SU-DHL-6 (cell line): ENCODE measurements around the gene PKDCC.

Experiments
- H2AFZ ChIP-seq: fragments of 200-600 bp; sonication (generic); 2 replicates; pipeline ENCODE4 v1.6.1; 2014; ENCODE audit warnings: low read depth, mild to moderate bottlenecking, moderate library complexity, mixed read lengths, antibody characterized with exemption, low read length; ENCODE audit not compliant: severe bottlenecking
- H3F3A ChIP-seq: fragments of 200-600 bp; shearing (Covaris generic); 2 replicates; pipeline ENCODE4 v1.6.0; 2016; ENCODE audit warnings: antibody characterized with exemption, mild to moderate bottlenecking; ENCODE audit not compliant: insufficient read depth
- H3K27ac ChIP-seq: fragments of 200-600 bp; sonication (generic); 2 replicates; pipeline ENCODE4 v1.5.1; 2016; ENCODE audit warnings: low read depth, mild to moderate bottlenecking, low read length, moderate library complexity, mixed read lengths
- H3K27me3 ChIP-seq: fragments of 200-600 bp; sonication (generic), shearing (Covaris generic); 2 replicates; pipeline ENCODE4 v1.6.0; 2014; ENCODE audit warnings: mild to moderate bottlenecking, low read length
- H3K36me3 ChIP-seq: fragments of 200-600 bp; sonication (generic); 2 replicates; pipeline ENCODE4 v1.6.1; 2014; ENCODE audit warnings: mild to moderate bottlenecking, low read length, mixed read lengths
- H3K4me2 ChIP-seq: fragments of 300-600, 200-600 bp; shearing (Covaris generic), sonication (generic); 2 replicates; pipeline ENCODE4 v1.6.0; 2014; ENCODE audit warnings: low read length, low read depth, mild to moderate bottlenecking; ENCODE audit not compliant: poor library complexity, severe bottlenecking
- H3K4me3 ChIP-seq: fragments of 200-600 bp; sonication (generic); 2 replicates; pipeline ENCODE4 v1.5.1; 2014; ENCODE audit warnings: antibody characterized with exemption, low read length, mild to moderate bottlenecking, mixed read lengths; ENCODE audit not compliant: insufficient read depth, poor library complexity, severe bottlenecking
- H3K79me2 ChIP-seq: fragments of 200-600 bp; sonication (generic); 2 replicates; pipeline ENCODE4 v1.6.1; 2014; ENCODE audit warnings: mild to moderate bottlenecking, low read length, moderate library complexity; ENCODE audit not compliant: insufficient read depth
- H3K9ac ChIP-seq: fragments of 200-600 bp; sonication (generic); 2 replicates; pipeline ENCODE4 v1.7.0; 2014; ENCODE audit warnings: mild to moderate bottlenecking, low read length
- H3K9me2 ChIP-seq: fragments of 200-600 bp; sonication (generic); replicated peaks from 2 replicates; pipeline ENCODE4 v1.6.1; 2014; ENCODE audit warnings: low read length; ENCODE audit not compliant: insufficient read depth
- H3K9me3 ChIP-seq: fragments of 200-600 bp; sonication (generic); 2 replicates; pipeline ENCODE4 v1.6.1; 2014; ENCODE audit warnings: low read length, mixed read lengths; ENCODE audit not compliant: insufficient read depth
- H4K20me1 ChIP-seq: fragments of 200-600 bp; sonication (generic); 2 replicates; pipeline ENCODE4 v1.6.1; 2014; ENCODE audit warnings: low read depth, mild to moderate bottlenecking, antibody characterized with exemption, low read length, moderate library complexity, mixed read lengths
- CTCF ChIP-seq: fragments of 200-600 bp; sonication (generic); IDR thresholded peaks from one replicate; pipeline ENCODE4 v1.5.1; 2017; ENCODE audit warnings: antibody characterized with exemption, mild to moderate bottlenecking, low read length, moderate library complexity; ENCODE audit not compliant: insufficient read depth, poor library complexity, severe bottlenecking
- EZH2phosphoT487 ChIP-seq: fragments of 200-600 bp; sonication (generic), shearing (Covaris generic); conservative IDR thresholded peaks from 2 replicates; pipeline ENCODE4 v1.6.1; 2018; ENCODE audit warnings: mild to moderate bottlenecking, antibody characterized with exemption, low read length, moderate library complexity, mixed read lengths

Gene PKDCC

GRCh38 chr2:42085706-42086487, 38.1 kb downstream of the PKDCC start:
- Histone ChIP-seq H3F3A (no peaks in the 10 kb centered on the region), H3K4me3 (no peak overlapping the region), H3K27me3 (no peaks in the 10 kb centered on the region), H2AFZ (no peak overlapping the region), H3K79me2 (no peaks in the 10 kb centered on the region), H3K4me2 (no peak overlapping the region), H4K20me1 (no peaks in the 10 kb centered on the region), H3K9me3 (no peaks in the 10 kb centered on the region), H3K9me2 (no peaks in the 10 kb centered on the region), H3K36me3 (no peaks in the 10 kb centered on the region), H3K27ac (no peak overlapping the region), H3K9ac (no peak overlapping the region)
- TF ChIP-seq EZH2phosphoT487: no peak
- TF ChIP-seq CTCF: no peak

DNA sequence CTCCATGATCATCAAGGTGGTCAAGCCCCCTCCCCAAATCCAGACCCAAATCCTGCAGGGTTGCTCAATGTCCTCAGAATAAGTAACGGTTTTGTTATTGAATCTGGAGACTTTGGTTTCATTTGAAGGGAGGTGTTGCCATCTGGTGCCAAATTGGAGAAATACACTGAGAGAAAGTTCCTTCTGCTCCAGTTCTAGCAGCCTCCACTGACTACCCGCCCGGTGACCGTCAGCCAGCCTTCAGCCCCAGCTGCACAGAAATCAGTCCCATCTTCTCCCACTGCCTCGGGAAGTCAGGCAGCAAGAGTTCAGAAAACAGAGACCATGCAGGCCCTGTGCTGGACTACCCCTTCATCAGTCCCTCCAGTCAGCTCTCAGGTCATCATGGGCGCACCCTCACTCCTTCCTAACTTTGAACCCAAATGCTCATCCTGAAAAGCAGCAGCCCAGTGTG, 38.7 kb downstream of the PKDCC start:
- H3K4me2 ChIP-seq: no peak overlapping the region
- no peak overlapping the region for H3K27ac ChIP-seq
- no peaks in the 10 kb centered on the region for H3K27me3 ChIP-seq

DNA sequence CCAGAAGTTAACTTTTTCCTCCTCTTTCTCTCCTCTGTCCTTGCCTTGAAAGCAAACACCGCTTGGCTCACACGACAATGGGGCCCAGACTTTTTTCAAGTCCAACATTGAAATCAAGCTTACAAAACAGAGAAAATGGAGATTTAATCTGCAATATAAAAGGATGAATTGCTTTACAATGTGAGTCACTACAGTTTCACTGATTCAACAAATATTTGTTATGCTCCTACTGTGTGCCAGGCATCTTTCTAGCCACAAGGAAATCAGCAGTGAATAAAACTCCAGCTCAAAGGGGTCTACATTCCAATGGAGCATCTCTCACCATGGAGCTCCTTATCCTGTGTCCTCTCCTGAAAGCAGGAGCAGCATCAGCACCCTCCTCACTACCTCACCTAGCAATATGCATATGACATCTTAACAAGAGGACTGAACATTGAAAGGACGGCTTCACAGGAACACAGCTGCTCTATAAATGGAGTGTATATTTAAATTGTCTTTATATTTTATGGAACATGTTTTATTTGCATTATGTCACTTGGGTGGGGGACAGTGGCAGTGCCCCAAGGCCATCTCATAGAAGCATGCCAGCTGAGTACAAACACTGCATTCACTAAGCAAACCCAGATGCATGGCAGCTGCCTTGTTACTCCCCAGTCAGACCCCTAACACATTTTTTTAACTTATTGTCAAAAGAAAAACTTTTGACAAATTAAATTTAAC, 39.5 kb downstream of the PKDCC start:
- TF ChIP-seq CTCF: no peak
- no peak for TF ChIP-seq EZH2phosphoT487
- Histone ChIP-seq H3K27ac (no peak overlapping the region), H4K20me1 (no peaks in the 10 kb centered on the region), H3K79me2 (no peaks in the 10 kb centered on the region), H3K9me3 (no peaks in the 10 kb centered on the region), H3K36me3 (no peaks in the 10 kb centered on the region), H3K4me2 (no peak overlapping the region), H2AFZ (no peak overlapping the region), H3K9me2 (no peaks in the 10 kb centered on the region), H3K27me3 (no peaks in the 10 kb centered on the region), H3K9ac (no peak overlapping the region), H3K4me3 (no peak overlapping the region), H3F3A (no peaks in the 10 kb centered on the region)

More for the DNA sequence above, 38.7 kb downstream of the PKDCC start:
- no peaks in the 10 kb centered on the region for H3K9me2 ChIP-seq
- H3F3A ChIP-seq: no peaks in the 10 kb centered on the region
- H3K9me3 ChIP-seq: no peaks in the 10 kb centered on the region
- no peaks in the 10 kb centered on the region for H3K79me2 ChIP-seq
- H3K4me3 ChIP-seq: no peak overlapping the region
- no peaks in the 10 kb centered on the region for H3K36me3 ChIP-seq
- no peak overlapping the region for H3K9ac ChIP-seq
- H2AFZ ChIP-seq: no peak overlapping the region
- H4K20me1 ChIP-seq: no peaks in the 10 kb centered on the region
- TF ChIP-seq CTCF: peak; percentile 37
- TF ChIP-seq EZH2phosphoT487: no peak
